IMR-90 (cell line): ENCODE data around the gene ADCY1. TPM values are rescaled to one million over a fixed set of nuclear protein-coding genes. Genes with fewer than 3 reads are reported as not detected.

Experiments used
- ATAC-seq: fragments of 200-7000 bp; cut with Tn5 transposase; 2 replicates; pipeline ENCODE4 v1.9.1; 2020; ENCODE audit warnings: low read depth, mild to moderate bottlenecking, moderate library complexity
- BruUV-seq: library from RNA; stranded (reverse); fragments of 400-500 nt; replicated peaks from 2 replicates; lab custom pipeline; 2021; lab: Mats Ljungman, UMichigan
- CTCF ChIA-PET: fragments of 300-600 bp; formaldehyde crosslinking; extraction: SDS; loops from one replicate; lab custom pipeline; 2021; ENCODE audit warnings: antibody characterized with exemption; lab: Yijun Ruan, JAX
- POLR2A ChIA-PET: fragments of 300-600 bp; sonication (Branson Sonifier 250); formaldehyde crosslinking; loops from one replicate; lab custom pipeline; 2022; ENCODE audit warnings: antibody characterized with exemption; ENCODE audit not compliant: unreplicated experiment; lab: Charles Lee
- DNase-seq: peaks from one replicate; pipeline ENCODE4 v3.0.0; 2013
- H2AFZ ChIP-seq: replicated peaks from 2 replicates; pipeline ENCODE3; 2013; ENCODE audit warnings: low read length, mild to moderate bottlenecking; ENCODE audit not compliant: poor library complexity
- H2AK5ac ChIP-seq: 2 replicates; pipeline ENCODE4 v1.6.1; 2013; ENCODE audit warnings: low read depth, low read length, inconsistent platforms
- H2AK9ac ChIP-seq: replicated peaks from 2 replicates; pipeline ENCODE3; 2013; ENCODE audit warnings: mild to moderate bottlenecking, low read depth, low read length, moderate library complexity; ENCODE audit not compliant: poor library complexity
- H2BK120ac ChIP-seq: 2 replicates; pipeline ENCODE4 v1.6.1; 2013; ENCODE audit warnings: low read depth, low read length, inconsistent platforms
- H2BK15ac ChIP-seq: 3 replicates; pipeline ENCODE4 v1.6.1; 2013; ENCODE audit warnings: low read depth, low read length, inconsistent platforms
- H2BK20ac ChIP-seq: 2 replicates; pipeline ENCODE4 v1.6.1; 2013; ENCODE audit warnings: low read depth, mild to moderate bottlenecking, inconsistent platforms, low read length, moderate library complexity
- H2BK5ac ChIP-seq: 2 replicates; pipeline ENCODE4 v1.6.1; 2013; ENCODE audit warnings: mild to moderate bottlenecking, low read depth, low read length, inconsistent platforms; ENCODE audit not compliant: poor library complexity, severe bottlenecking
- H3K14ac ChIP-seq: replicated peaks from 2 replicates; pipeline ENCODE4 v1.6.1; 2013; ENCODE audit warnings: low read depth, low read length, inconsistent platforms
- H3K18ac ChIP-seq: 2 replicates; pipeline ENCODE4 v1.6.1; 2013; ENCODE audit warnings: low read depth, low read length, control low read depth
- H3K23ac ChIP-seq: 2 replicates; pipeline ENCODE4 v1.6.1; 2013; ENCODE audit warnings: low read depth, low read length, inconsistent platforms
- H3K27ac ChIP-seq: 2 replicates; pipeline ENCODE4 v1.5.1; 2013; ENCODE audit warnings: mild to moderate bottlenecking, control low read depth, low read length; ENCODE audit not compliant: insufficient read depth
- H3K27me3 ChIP-seq: 2 replicates; pipeline ENCODE4 v1.6.1; 2013; ENCODE audit warnings: low read length; ENCODE audit not compliant: control insufficient read depth, insufficient read depth
- H3K36me3 ChIP-seq: 2 replicates; pipeline ENCODE4 v1.6.1; 2013; ENCODE audit warnings: low read length, mixed read lengths; ENCODE audit not compliant: control insufficient read depth, insufficient read depth
- H3K4ac ChIP-seq: 2 replicates; pipeline ENCODE4 v1.6.1; 2013; ENCODE audit warnings: low read depth, low read length, inconsistent platforms
- H3K4me1 ChIP-seq: 2 replicates; pipeline ENCODE4 v1.6.1; 2013; ENCODE audit warnings: low read length, mixed read lengths; ENCODE audit not compliant: control insufficient read depth, insufficient read depth
- H3K4me2 ChIP-seq: 2 replicates; pipeline ENCODE4 v1.6.1; 2013; ENCODE audit warnings: low read depth, mild to moderate bottlenecking, control low read depth, low read length, moderate library complexity
- H3K4me3 ChIP-seq: 2 replicates; pipeline ENCODE4 v1.5.1; 2013; ENCODE audit warnings: low read depth, mild to moderate bottlenecking, control low read depth, low read length, moderate library complexity; ENCODE audit not compliant: insufficient read depth
- H3K56ac ChIP-seq: 2 replicates; pipeline ENCODE4 v1.6.1; 2013; ENCODE audit warnings: low read length, inconsistent platforms; ENCODE audit not compliant: insufficient read depth; ENCODE audit errors: extremely low read depth
- H3K79me1 ChIP-seq, 2 experiments: 2 replicates each; pipeline ENCODE4 v1.6.1; 2013; ENCODE audit warnings: low read length in 2 of 2, inconsistent platforms in 1 of 2, low read depth in 1 of 2
- H3K9ac ChIP-seq: 2 replicates; pipeline ENCODE4 v1.6.1; 2013; ENCODE audit warnings: low read depth, low read length, control low read depth
- H3K9me1 ChIP-seq: 2 replicates; pipeline ENCODE4 v1.6.1; 2013; ENCODE audit warnings: low read length, inconsistent platforms; ENCODE audit not compliant: insufficient read depth
- H3K9me3 ChIP-seq: 2 replicates; pipeline ENCODE4 v1.6.1; 2013; ENCODE audit warnings: low read length; ENCODE audit not compliant: control insufficient read depth, insufficient read depth
- H4K20me1 ChIP-seq: 2 replicates; pipeline ENCODE4 v1.6.1; 2013; ENCODE audit warnings: low read length, inconsistent platforms; ENCODE audit not compliant: insufficient read depth
- H4K5ac ChIP-seq: 2 replicates; pipeline ENCODE4 v1.6.1; 2013; ENCODE audit warnings: mild to moderate bottlenecking, low read depth, low read length, control low read depth
- H4K8ac ChIP-seq, 2 experiments: 2 replicates each; pipeline ENCODE4 v1.6.1; 2013; ENCODE audit warnings: low read depth in 2 of 2, low read length in 2 of 2, control low read depth in 1 of 2, inconsistent platforms in 1 of 2
- H4K91ac ChIP-seq: 2 replicates; pipeline ENCODE4 v1.6.1; 2013; ENCODE audit warnings: low read depth, low read length, inconsistent platforms; ENCODE audit not compliant: insufficient read depth
- CEBPB ChIP-seq: IDR thresholded peaks from 2 replicates; pipeline ENCODE4 v1.6.1; 2012; ENCODE audit warnings: low read depth, low read length, improper control_type of control experiment
- CHD1 ChIP-seq: IDR thresholded peaks from 2 replicates; pipeline ENCODE4 v1.6.1; 2012; ENCODE audit warnings: low read depth, low read length, improper control_type of control experiment
- FOS ChIP-seq: fragments of 150-350 bp; IDR thresholded peaks from 2 replicates; pipeline ENCODE4 v1.6.1; 2016; ENCODE audit warnings: low read depth, low read length
- MAFK ChIP-seq: IDR thresholded peaks from 2 replicates; pipeline ENCODE4 v1.6.1; 2012; ENCODE audit warnings: low read depth, low read length, improper control_type of control experiment
- MAZ ChIP-seq: IDR thresholded peaks from 2 replicates; pipeline ENCODE4 v1.6.1; 2012; ENCODE audit warnings: low read depth, mild to moderate bottlenecking, low read length, improper control_type of control experiment, moderate library complexity, borderline replicate concordance
- MXI1 ChIP-seq: IDR thresholded peaks from 2 replicates; pipeline ENCODE4 v1.6.1; 2012; ENCODE audit warnings: low read depth, mild to moderate bottlenecking, low read length, moderate library complexity, borderline replicate concordance
- NFE2L2 ChIP-seq: fragments of 150-350 bp; IDR thresholded peaks from 2 replicates; pipeline ENCODE4 v1.6.1; 2016; ENCODE audit warnings: low read depth, mild to moderate bottlenecking, low read length
- POLR2A ChIP-seq: IDR thresholded peaks from 2 replicates; pipeline ENCODE4 v1.6.1; 2012; ENCODE audit warnings: mild to moderate bottlenecking, low read depth, low read length
- RAD21 ChIP-seq: IDR thresholded peaks from 2 replicates; pipeline ENCODE4 v1.6.1; 2012; ENCODE audit warnings: low read length, improper control_type of control experiment
- RCOR1 ChIP-seq: IDR thresholded peaks from 2 replicates; pipeline ENCODE4 v1.6.1; 2012; ENCODE audit warnings: mild to moderate bottlenecking, low read length, improper control_type of control experiment; ENCODE audit not compliant: insufficient replicate concordance
- RFX5 ChIP-seq: IDR thresholded peaks from 2 replicates; pipeline ENCODE4 v1.8.0; 2012; ENCODE audit warnings: low read depth, mild to moderate bottlenecking, low read length, moderate library complexity
- SMC3 ChIP-seq: fragments of 150-350 bp; IDR thresholded peaks from 2 replicates; pipeline ENCODE4 v1.6.1; 2016; ENCODE audit warnings: low read depth, mild to moderate bottlenecking, antibody characterized with exemption, low read length, moderate library complexity
- WGBS, 2 experiments: methylation state at CpG; one replicate each; pipeline versions ENCODE4 v1.1.5 to v1.1.7; 2013; ENCODE audit warnings: missing lambda C conversion rate in 2 of 2; ENCODE audit not compliant: insufficient read length in 1 of 2; ENCODE audit errors: extremely low coverage in 2 of 2; 5-methylcytosine and 5-hydroxymethylcytosine counted together
- dilution Hi-C: fragments of 300-500 bp; cut with HindIII; formaldehyde crosslinking; loops from one replicate; pipeline ENCODE4 v1.14.3; 2018; ENCODE audit warnings: low sequenced_read_pairs; ENCODE audit not compliant: unreplicated experiment
- in situ Hi-C: fragments of 300-500 bp; cut with MboI; formaldehyde crosslinking; loops from 3 replicates; pipeline ENCODE4 v1.14.3; 2019; ENCODE audit warnings: low sequenced_read_pairs, inconsistent platforms, mixed read lengths
- intact Hi-C: fragments of 100-400 bp; cut with micrococcal nuclease; formaldehyde crosslinking; loops from 2 replicates; pipeline ENCODE4 v1.10.0; 2022
- polyA plus RNA-seq, 3 experiments: library from polyadenylated mRNA; depleted of rRNA; stranded (reverse); fragments of >200 nt; gene quantifications; 2 replicates each; pipeline ENCODE4 v1.2.3, GENCODE V29; 2012; ENCODE audit warnings: low replicate concordance in 1 of 3
- total RNA-seq: library from RNA; depleted of rRNA; stranded (reverse); fragments of >200 nt; gene quantifications from 2 replicates; pipeline ENCODE4 v1.2.3, GENCODE V29; 2012
- TF ChIP-seq, protein P1 (sequence below): conservative IDR thresholded peaks from 2 replicates; pipeline ENCODE4 v1.5.1; 2012; ENCODE audit warnings: mild to moderate bottlenecking, low read depth, low read length, improper control_type of control experiment
- TF ChIP-seq, protein P2 (sequence below): fragments of 150-350 bp; IDR thresholded peaks from 2 replicates; pipeline ENCODE4 v1.6.1; 2016; ENCODE audit warnings: low read depth, mild to moderate bottlenecking, low read length, moderate library complexity, borderline replicate concordance
- TF ChIP-seq, protein P3 (sequence below): fragments of 150-350 bp; IDR thresholded peaks from 2 replicates; pipeline ENCODE4 v1.6.1; 2017; ENCODE audit warnings: mild to moderate bottlenecking, antibody characterized with exemption, low read length, low read depth

ADCY1 gene
- total and polyA plus RNA-seq, 2 of the 4 experiments (the other 2 are of a cell fraction) = 0.18 to 0.24 TPM

DNA sequence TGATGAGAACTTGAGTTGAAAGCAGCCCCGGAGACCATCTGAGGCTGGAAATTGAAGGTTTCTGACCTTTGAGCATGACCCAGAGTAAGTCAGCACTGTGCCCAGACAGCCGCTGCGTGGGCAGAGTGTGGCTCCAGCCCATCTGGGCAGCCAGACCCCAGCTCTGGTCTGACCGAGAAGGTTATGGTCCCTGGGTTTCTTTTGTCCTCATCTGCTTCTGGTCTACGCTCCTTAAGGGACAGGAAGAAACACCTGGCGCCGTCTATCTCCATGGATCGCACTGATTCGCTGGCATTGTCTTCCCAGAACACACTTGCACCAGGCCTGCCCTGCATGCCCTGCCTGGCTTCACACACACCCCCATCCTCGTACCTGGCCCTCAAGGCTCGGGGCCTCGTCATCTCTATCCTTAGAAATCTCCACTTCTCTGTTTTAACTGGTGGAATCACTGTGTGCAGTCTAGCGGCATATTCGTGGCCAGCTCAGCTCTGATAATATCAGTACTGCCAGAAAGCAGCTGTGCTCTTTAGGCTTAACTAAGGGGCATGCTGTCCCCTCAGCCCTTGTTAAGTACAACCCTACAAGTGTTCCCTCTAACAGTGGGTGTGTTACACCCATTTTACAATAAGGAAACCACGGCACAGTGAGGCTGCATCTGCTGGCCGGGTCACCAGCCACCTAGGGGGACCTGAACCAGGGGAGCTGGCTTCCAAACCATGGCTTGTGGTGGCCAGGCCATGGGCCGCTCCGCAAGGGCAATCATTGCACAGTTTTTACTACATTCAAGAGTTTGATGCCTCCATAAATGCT is 127.7 kb downstream of the ADCY1 start:
- ATAC-seq (no peak), DNase-seq (no peak)
- no peak overlapping the region for H4K5ac ChIP-seq
- no peak overlapping the region for H3K4me2 ChIP-seq
- no peak overlapping the region for H3K56ac ChIP-seq
- BruUV-seq = no TSS peak
- no peak overlapping the region for H2BK5ac ChIP-seq
- H4K8ac ChIP-seq = no peak overlapping the region
- H2BK120ac ChIP-seq = no peak overlapping the region
- no peak overlapping the region for H3K18ac ChIP-seq
- peaks cover 2% of the 10 kb centered on the region; the same call in 1 of the 2 replicates for H3K4me1 ChIP-seq
- H3K27ac ChIP-seq = no peak overlapping the region
- no peak overlapping the region for H4K91ac ChIP-seq
- no peak overlapping the region for H2BK20ac ChIP-seq
- H3K4ac ChIP-seq = no peak overlapping the region
- no peaks in the 10 kb centered on the region for H3K9me1 ChIP-seq
- H3K4me3 ChIP-seq = no peak overlapping the region
- H3K36me3 ChIP-seq = no peaks in the 10 kb centered on the region
- H3K79me1 ChIP-seq = no peaks in the 10 kb centered on the region
- peaks cover 19% of the 10 kb centered on the region for H3K27me3 ChIP-seq
- TF ChIP-seq, protein P1, sequence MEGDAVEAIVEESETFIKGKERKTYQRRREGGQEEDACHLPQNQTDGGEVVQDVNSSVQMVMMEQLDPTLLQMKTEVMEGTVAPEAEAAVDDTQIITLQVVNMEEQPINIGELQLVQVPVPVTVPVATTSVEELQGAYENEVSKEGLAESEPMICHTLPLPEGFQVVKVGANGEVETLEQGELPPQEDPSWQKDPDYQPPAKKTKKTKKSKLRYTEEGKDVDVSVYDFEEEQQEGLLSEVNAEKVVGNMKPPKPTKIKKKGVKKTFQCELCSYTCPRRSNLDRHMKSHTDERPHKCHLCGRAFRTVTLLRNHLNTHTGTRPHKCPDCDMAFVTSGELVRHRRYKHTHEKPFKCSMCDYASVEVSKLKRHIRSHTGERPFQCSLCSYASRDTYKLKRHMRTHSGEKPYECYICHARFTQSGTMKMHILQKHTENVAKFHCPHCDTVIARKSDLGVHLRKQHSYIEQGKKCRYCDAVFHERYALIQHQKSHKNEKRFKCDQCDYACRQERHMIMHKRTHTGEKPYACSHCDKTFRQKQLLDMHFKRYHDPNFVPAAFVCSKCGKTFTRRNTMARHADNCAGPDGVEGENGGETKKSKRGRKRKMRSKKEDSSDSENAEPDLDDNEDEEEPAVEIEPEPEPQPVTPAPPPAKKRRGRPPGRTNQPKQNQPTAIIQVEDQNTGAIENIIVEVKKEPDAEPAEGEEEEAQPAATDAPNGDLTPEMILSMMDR = no peak
- TF ChIP-seq RCOR1 (no peak), RAD21 (no peak), MAFK (no peak), FOS (no peak), CEBPB (no peak), NFE2L2 (no peak), SMC3 (no peak), POLR2A (no peak), CHD1 (no peak), MXI1 (no peak), RFX5 (no peak), MAZ (no peak)
- TF ChIP-seq, protein P2, sequence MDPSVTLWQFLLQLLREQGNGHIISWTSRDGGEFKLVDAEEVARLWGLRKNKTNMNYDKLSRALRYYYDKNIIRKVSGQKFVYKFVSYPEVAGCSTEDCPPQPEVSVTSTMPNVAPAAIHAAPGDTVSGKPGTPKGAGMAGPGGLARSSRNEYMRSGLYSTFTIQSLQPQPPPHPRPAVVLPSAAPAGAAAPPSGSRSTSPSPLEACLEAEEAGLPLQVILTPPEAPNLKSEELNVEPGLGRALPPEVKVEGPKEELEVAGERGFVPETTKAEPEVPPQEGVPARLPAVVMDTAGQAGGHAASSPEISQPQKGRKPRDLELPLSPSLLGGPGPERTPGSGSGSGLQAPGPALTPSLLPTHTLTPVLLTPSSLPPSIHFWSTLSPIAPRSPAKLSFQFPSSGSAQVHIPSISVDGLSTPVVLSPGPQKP = no peak
- TF ChIP-seq, protein P3, sequence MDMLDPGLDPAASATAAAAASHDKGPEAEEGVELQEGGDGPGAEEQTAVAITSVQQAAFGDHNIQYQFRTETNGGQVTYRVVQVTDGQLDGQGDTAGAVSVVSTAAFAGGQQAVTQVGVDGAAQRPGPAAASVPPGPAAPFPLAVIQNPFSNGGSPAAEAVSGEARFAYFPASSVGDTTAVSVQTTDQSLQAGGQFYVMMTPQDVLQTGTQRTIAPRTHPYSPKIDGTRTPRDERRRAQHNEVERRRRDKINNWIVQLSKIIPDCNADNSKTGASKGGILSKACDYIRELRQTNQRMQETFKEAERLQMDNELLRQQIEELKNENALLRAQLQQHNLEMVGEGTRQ = no peak
- intact Hi-C loops = no loop called here
- 58% methylated on average over 7 of the region's 18 CpGs; no CpG with 5 or more reads in 1 of the 2 experiments for WGBS, 2 experiments
- H2AK9ac ChIP-seq = no peak overlapping the region
- H3K9ac ChIP-seq = no peak overlapping the region
- H2AFZ ChIP-seq = peak overlapping the region; percentile 9
- dilution Hi-C loops = no loop called here
- H3K23ac ChIP-seq = no peak overlapping the region
- no peak overlapping the region for H2BK15ac ChIP-seq
- in situ Hi-C loops = no loop called here
- no peaks in the 10 kb centered on the region for H3K9me3 ChIP-seq
- no peak overlapping the region for H2AK5ac ChIP-seq
- H4K20me1 ChIP-seq = no peaks in the 10 kb centered on the region
- CTCF ChIA-PET = no interaction called here
- POLR2A ChIA-PET = no interaction called here
- H3K14ac ChIP-seq = no peak overlapping the region
